Measurements from ENCODE around the gene GPA33. TPM values are rescaled to one million over a fixed set of nuclear protein-coding genes. Genes with fewer than 3 reads are reported as not detected.

Gene GPA33
- total RNA-seq, 4 donors from 2014 or later = 0.10 TPM; not detected in 3

DNA sequence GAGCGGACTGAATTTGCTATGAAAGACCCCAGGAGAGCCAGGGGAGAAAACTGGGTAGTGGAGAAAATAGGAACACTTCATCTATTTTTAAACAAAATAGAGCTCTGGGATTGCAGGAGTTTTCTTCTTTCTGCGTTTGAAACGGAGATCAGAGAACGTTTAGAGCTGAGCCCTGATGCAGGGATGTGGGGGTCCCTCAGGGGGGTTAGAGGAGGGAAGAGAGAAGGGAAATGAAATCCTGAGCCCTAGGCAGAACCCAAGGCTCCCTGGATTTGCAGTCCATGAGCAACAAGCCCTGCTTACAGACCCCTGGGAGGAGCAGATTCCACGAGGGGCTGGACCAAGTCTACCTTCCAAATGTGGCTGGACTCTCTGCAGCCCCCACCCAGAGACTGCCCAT is 25.5 kb upstream of the GPA33 start:
- DNase-seq (ENCODE audit: low spot score in 2 of 2) = no peak
- no peak for TF ChIP-seq CTCF (IDR thresholded peaks at IDR 0.05)
- TF ChIP-seq POLR2A (IDR thresholded peaks at IDR 0.05) = no peak
- 45 to 60% methylated on average over 5 of the region's 5 CpGs for WGBS, 2 donors
- no peak overlapping the region for H3K4me3 ChIP-seq (ENCODE audit: low read depth, poor library complexity, severe bottlenecking)
- intact Hi-C loops (cut with DNase I; ENCODE audit: low total_unique reads) = no loop called here

- intact Hi-C loops (cut with DNase I; ENCODE audit: low total_unique reads) = no loop called here
- TF ChIP-seq POLR2A (IDR thresholded peaks at IDR 0.05) = no peak
- no peak for TF ChIP-seq CTCF (IDR thresholded peaks at IDR 0.05)
- H3K4me3 ChIP-seq (ENCODE audit: low read depth, poor library complexity, severe bottlenecking) = no peak overlapping the region
- no peak for DNase-seq (ENCODE audit: low spot score in 2 of 2)
Observed at GRCh38 chr1:167114725-167115124, 24.5 kb upstream of the GPA33 start.

DNA sequence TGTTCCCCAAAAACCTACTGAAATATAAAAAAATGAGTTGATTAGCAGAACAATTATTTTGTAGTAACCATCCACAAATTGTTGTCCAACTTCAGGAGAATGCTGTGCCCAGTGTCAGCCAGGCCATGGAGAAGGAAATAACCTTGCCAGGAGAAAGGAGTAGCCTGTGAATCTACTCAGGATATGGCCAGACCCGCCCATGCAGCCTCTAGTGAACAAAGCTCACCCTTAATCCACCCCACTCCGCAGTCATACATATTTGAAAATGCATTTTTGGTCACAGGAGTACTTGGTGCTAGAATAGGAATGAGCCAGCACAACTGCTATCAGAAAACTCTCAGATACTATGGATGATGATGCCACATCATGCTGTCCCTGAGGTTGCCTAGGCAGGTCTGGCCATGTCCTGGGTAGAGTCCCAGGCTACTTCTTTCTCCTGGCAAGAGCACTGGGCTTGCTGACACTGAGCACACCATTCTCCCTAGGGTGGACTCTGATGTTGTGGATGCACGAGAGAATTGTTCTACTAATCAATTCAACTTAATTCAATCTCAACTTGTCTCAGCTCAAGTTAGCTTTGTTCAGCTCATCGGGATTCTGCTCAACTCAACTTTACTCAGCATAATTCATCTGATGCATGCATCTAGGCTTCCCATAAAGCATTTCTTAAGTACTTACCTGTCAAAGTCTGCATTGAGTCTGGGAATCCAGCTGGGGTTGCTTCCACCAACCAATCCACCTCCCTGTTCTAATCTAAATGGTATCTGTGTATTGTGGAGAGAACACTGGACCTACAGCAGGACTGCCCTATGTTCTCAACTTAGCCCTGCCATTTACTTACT is 21.9 kb upstream of the GPA33 start:
- WGBS, 2 donors = 59 to 64% methylated on average over 4 of the region's 4 CpGs
- H3K4me3 ChIP-seq (ENCODE audit: low read depth, poor library complexity, severe bottlenecking) = no peak overlapping the region
- no peak for DNase-seq (ENCODE audit: low spot score in 2 of 2)
- TF ChIP-seq CTCF (IDR thresholded peaks at IDR 0.05) = no peak
- TF ChIP-seq POLR2A (IDR thresholded peaks at IDR 0.05) = no peak
- intact Hi-C loops (cut with DNase I; ENCODE audit: low total_unique reads) = no loop called here

DNA sequence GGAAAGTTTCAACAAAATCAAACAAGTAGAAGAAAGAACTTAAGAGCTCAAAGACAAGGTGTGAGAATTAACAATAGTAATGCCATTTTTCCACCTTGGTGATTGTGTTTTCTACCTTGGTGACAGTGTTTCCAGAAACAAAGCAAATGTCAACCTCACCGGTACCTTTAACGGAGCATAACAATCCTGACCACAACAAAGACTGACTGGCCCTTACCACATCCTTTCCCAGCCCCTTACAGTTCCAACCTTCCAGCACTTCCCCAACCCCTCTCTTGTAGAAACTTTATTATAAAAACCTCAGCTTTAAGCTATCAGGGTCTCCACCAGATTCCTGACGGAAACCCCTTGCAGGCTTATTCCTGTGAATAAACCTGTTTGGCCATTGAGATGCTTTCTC is 20.4 kb upstream of the GPA33 start:
- intact Hi-C loops (cut with DNase I; ENCODE audit: low total_unique reads) = no loop called here
- 84 to 85% methylated on average over 3 of the region's 3 CpGs for WGBS, 2 donors
- TF ChIP-seq POLR2A (IDR thresholded peaks at IDR 0.05) (no peak), CTCF (IDR thresholded peaks at IDR 0.05) (no peak)
- no peak overlapping the region for H3K4me3 ChIP-seq (ENCODE audit: low read depth, poor library complexity, severe bottlenecking)
- no peak for DNase-seq (ENCODE audit: low spot score in 2 of 2)

DNA sequence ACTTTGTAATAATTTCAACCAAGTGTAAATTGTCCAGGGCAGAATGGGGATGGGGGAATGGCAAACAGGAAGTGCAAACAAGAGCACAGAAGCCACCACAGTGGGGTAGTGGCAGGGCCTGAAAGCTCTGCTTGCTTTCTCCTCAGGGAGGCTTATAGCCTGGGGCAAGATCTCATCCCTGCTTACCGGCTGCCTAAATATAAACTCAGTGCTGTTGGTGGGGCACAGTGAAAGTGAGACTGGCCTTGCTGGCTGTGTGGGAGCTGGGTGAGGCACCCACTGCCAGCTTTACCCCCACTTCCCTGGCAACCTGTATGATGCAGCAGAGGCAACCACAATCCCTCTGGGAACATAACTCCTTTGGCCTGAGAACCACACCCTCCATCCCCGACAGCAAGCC is 18.9 kb upstream of the GPA33 start:
- H3K4me3 ChIP-seq (ENCODE audit: low read depth, poor library complexity, severe bottlenecking) = no peak overlapping the region
- 44 to 61% methylated on average over 2 of the region's 2 CpGs for WGBS, 2 donors
- TF ChIP-seq CTCF (IDR thresholded peaks at IDR 0.05) (no peak), POLR2A (IDR thresholded peaks at IDR 0.05) (no peak)
- no peak for DNase-seq (ENCODE audit: low spot score in 2 of 2)
- intact Hi-C loops (cut with DNase I; ENCODE audit: low total_unique reads) = no loop called here

DNA sequence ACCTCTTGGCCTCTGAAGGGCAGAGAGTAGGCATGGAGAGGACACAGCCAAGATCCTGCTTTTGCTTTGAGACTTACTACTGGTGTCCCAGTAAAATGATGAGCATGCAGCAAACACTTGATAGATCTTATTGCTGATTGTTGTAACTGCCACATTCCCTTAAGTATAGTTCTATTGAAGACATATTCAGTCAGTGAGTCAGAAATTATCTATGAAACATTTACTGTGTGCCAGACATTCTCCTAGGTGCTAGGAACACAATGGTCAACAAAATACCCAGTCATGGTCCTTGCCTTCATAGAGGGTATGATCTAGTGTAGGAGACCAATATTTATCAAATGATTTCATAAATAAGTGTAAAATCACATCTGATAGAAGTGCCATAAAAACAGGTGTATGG is 17.3 kb upstream of the GPA33 start:
- TF ChIP-seq CTCF (IDR thresholded peaks at IDR 0.05) (no peak), POLR2A (IDR thresholded peaks at IDR 0.05) (no peak)
- no peak overlapping the region for H3K4me3 ChIP-seq (ENCODE audit: low read depth, poor library complexity, severe bottlenecking)
- intact Hi-C loops (cut with DNase I; ENCODE audit: low total_unique reads) = no loop called here
- no peak for DNase-seq (ENCODE audit: low spot score in 2 of 2)
